GM19455 (cell line): Measurements from ENCODE around the gene KDM4B.

Experiments used
- ATAC-seq: cut with Tn5 transposase; IDR thresholded peaks from one replicate; pipeline ENCODE4 v1.9.1; 2021; ENCODE audit not compliant: unreplicated experiment

The KDM4B gene

GRCh38 chr19:5067678-5068077, 98.8 kb downstream of the KDM4B start:
- no peak for ATAC-seq

- no peak for ATAC-seq
Measured at GRCh38 chr19:5068233-5069072, 99.5 kb downstream of the KDM4B start.

GRCh38 chr19:5070331-5070730, 101.4 kb downstream of the KDM4B start:
- ATAC-seq = no peak

GRCh38 chr19:5070930-5071329, 102.0 kb downstream of the KDM4B start:
- no peak for ATAC-seq

- ATAC-seq = no peak
Measured at GRCh38 chr19:5071579-5071978, 102.7 kb downstream of the KDM4B start.

GRCh38 chr19:5072115-5072514, 103.2 kb downstream of the KDM4B start:
- ATAC-seq = no peak

- ATAC-seq = no peak
Measured at GRCh38 chr19:5073153-5073844, 104.4 kb downstream of the KDM4B start.

- ATAC-seq = no peak
Measured at GRCh38 chr19:5074407-5074806, 105.5 kb downstream of the KDM4B start.

GRCh38 chr19:5074830-5075394, 106.0 kb downstream of the KDM4B start:
- no peak for ATAC-seq

- ATAC-seq = no peak
Measured at GRCh38 chr19:5075597-5075996, 106.7 kb downstream of the KDM4B start.

- no peak for ATAC-seq
Measured at GRCh38 chr19:5076440-5077208, 107.7 kb downstream of the KDM4B start.

- no peak for ATAC-seq
Measured at GRCh38 chr19:5077209-5077515, 108.2 kb downstream of the KDM4B start.

- ATAC-seq = no peak
Measured at GRCh38 chr19:5078182-5078581, 109.3 kb downstream of the KDM4B start.

- ATAC-seq = no peak
Measured at GRCh38 chr19:5078666-5079065, 109.8 kb downstream of the KDM4B start.

- ATAC-seq = no peak
Measured at GRCh38 chr19:5079071-5079774, 110.3 kb downstream of the KDM4B start.

GRCh38 chr19:5080030-5080654, 111.2 kb downstream of the KDM4B start:
- ATAC-seq = no peak

- ATAC-seq = no peak
Measured at GRCh38 chr19:5080809-5081208, 111.9 kb downstream of the KDM4B start.

GRCh38 chr19:5081443-5082161, 112.7 kb downstream of the KDM4B start:
- ATAC-seq = no peak

- no peak for ATAC-seq
Measured at GRCh38 chr19:5083547-5083965, 114.6 kb downstream of the KDM4B start.

- ATAC-seq = no peak
Measured at GRCh38 chr19:5085566-5085965, 116.7 kb downstream of the KDM4B start.
